PC-3 (cell line): Measurements from ENCODE around the gene PROCA1. TPM values are rescaled to one million over a fixed set of nuclear protein-coding genes. Genes with fewer than 3 reads are reported as not detected.

Source experiments
- ATAC-seq: fragments of 200-7000 bp; cut with Tn5 transposase; 2 replicates; pipeline ENCODE4 v1.9.1; 2020; ENCODE audit warnings: mild to moderate bottlenecking, moderate library complexity
- BruUV-seq: library from RNA; stranded (reverse); fragments of 400-500 nt; replicated peaks from 2 replicates; lab custom pipeline; 2021; lab: Mats Ljungman, UMichigan
- CTCF ChIA-PET: fragments of 300-600 bp; sonication (Branson Sonifier 250); formaldehyde crosslinking; loops from one replicate; lab custom pipeline; 2022; ENCODE audit warnings: antibody characterized with exemption; lab: Charles Lee
- POLR2A ChIA-PET: fragments of 300-600 bp; sonication (Branson Sonifier 250); formaldehyde crosslinking; loops from one replicate; lab custom pipeline; 2022; ENCODE audit warnings: antibody characterized with exemption; ENCODE audit not compliant: unreplicated experiment; lab: Charles Lee
- DNase-seq: peaks from one replicate; pipeline ENCODE4 v3.0.0-alpha.2; 2015
- H2AFZ ChIP-seq: fragments of 300-600 bp; sonication (generic); 2 replicates; pipeline ENCODE4 v1.6.0; 2016; ENCODE audit warnings: antibody characterized with exemption, low read length
- H3F3A ChIP-seq: fragments of 300-600 bp; sonication (generic); one replicate; pipeline ENCODE4 v1.6.0; 2017; ENCODE audit warnings: antibody characterized with exemption, low read length, control low read depth, mild to moderate bottlenecking; ENCODE audit not compliant: unreplicated experiment
- H3K27ac ChIP-seq: fragments of 300-600 bp; sonication (generic); 2 replicates; pipeline ENCODE4 v1.5.1; 2016; ENCODE audit warnings: mild to moderate bottlenecking, low read length
- H3K27me3 ChIP-seq: fragments of 300-600 bp; sonication (generic); 2 replicates; pipeline ENCODE4 v1.6.1; 2016; ENCODE audit warnings: low read length, mixed read lengths
- H3K36me3 ChIP-seq: fragments of 300-600 bp; sonication (generic); 2 replicates; pipeline ENCODE4 v1.6.1; 2016; ENCODE audit warnings: low read depth, mixed run types, low read length, mixed read lengths
- H3K4me1 ChIP-seq: fragments of 300-600 bp; sonication (generic); 2 replicates; pipeline ENCODE4 v1.5.1; 2016; ENCODE audit warnings: low read length; ENCODE audit not compliant: insufficient read depth
- H3K4me2 ChIP-seq: fragments of 300-600 bp; sonication (generic); 2 replicates; pipeline ENCODE4 v1.6.0; 2016; ENCODE audit warnings: low read length
- H3K4me3 ChIP-seq: fragments of 300-600 bp; sonication (generic); 2 replicates; pipeline ENCODE4 v1.5.1; 2016; ENCODE audit warnings: mild to moderate bottlenecking, low read length, mixed read lengths
- H3K79me2 ChIP-seq: fragments of 300-600 bp; sonication (generic); 2 replicates; pipeline ENCODE4 v1.6.1; 2017; ENCODE audit warnings: low read length, mixed read lengths
- H3K9ac ChIP-seq: fragments of 300-600 bp; sonication (generic); 2 replicates; pipeline ENCODE4 v1.6.0; 2016; ENCODE audit warnings: mild to moderate bottlenecking, low read length
- H3K9me2 ChIP-seq: fragments of 300-600 bp; sonication (generic); replicated peaks from 2 replicates; pipeline ENCODE4 v1.6.1; 2016; ENCODE audit warnings: mixed run types, low read length, mixed read lengths
- H3K9me3 ChIP-seq: fragments of 300-600 bp; sonication (generic); 2 replicates; pipeline ENCODE4 v1.6.1; 2016; ENCODE audit warnings: low read length, mixed read lengths
- H4K20me1 ChIP-seq: fragments of 300-600 bp; sonication (generic); 2 replicates; pipeline ENCODE4 v1.6.1; 2016; ENCODE audit warnings: low read length, mixed read lengths
- EZH2 ChIP-seq: fragments of 300-600 bp; sonication (generic); IDR thresholded peaks from one replicate; pipeline ENCODE4 v1.6.1; 2017; ENCODE audit warnings: antibody characterized with exemption, mild to moderate bottlenecking, low read length; ENCODE audit not compliant: unreplicated experiment
- EZH2phosphoT487 ChIP-seq: fragments of 300-600 bp; sonication (generic); IDR thresholded peaks from 2 replicates; pipeline ENCODE4 v1.6.1; 2018; ENCODE audit warnings: mild to moderate bottlenecking, antibody characterized with exemption, low read length, borderline replicate concordance
- intact Hi-C: fragments of 100-400 bp; cut with micrococcal nuclease; formaldehyde crosslinking; loops from 2 replicates; pipeline ENCODE4 v1.9.0; 2023
- total RNA-seq: library from RNA; depleted of rRNA; stranded (reverse); fragments of >200 nt; gene quantifications from 2 replicates; pipeline ENCODE4 v1.2.3, GENCODE V29; 2014
- TF ChIP-seq, protein P1 (sequence below): fragments of 300-600 bp; sonication (generic); conservative IDR thresholded peaks from 2 replicates; pipeline ENCODE4 v1.5.1; 2017; ENCODE audit warnings: antibody characterized with exemption, low read depth, mild to moderate bottlenecking, low read length

The PROCA1 gene
- total RNA-seq, 1 experiment from 2014 or later, result 1.9 TPM

DNA sequence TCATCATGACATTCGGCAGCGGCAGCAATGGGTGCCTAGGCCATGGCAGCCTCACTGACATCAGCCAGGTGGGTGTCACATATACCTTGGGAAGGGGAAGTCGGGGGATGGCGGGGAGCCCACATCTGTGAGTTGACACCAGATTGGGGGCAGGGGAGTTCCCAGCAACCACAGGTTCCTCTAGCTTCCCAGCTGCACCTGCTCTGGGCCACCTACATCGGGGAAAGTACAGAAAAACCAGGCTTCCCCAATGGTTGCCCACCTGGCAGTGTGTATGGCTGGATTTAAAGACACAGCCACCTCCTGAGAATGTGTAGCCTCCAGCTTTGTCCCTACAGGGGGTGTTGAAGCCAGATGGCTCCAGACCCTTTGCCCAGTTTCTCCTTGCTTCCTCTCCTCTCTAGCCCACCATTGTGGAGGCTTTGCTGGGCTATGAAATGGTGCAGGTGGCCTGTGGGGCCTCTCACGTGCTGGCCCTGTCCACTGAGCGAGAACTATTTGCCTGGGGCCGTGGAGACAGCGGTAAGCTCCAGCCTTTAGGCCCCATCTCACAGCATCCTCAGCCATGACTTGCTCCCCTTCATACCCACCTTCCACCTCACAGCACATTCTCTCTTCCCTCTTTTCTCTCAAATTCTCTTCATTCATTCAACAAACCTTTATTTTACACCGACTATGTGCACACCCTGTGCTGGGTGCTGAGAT lies 27.1 kb upstream of the PROCA1 start:
- Histone ChIP-seq H3K4me3 (no peak overlapping the region), H3K9me3 (no peaks in the 10 kb centered on the region), H3K9me2 (no peaks in the 10 kb centered on the region), H2AFZ (no peak overlapping the region), H3K79me2 (no peaks in the 10 kb centered on the region), H3F3A (no peaks in the 10 kb centered on the region), H3K4me2 (no peak overlapping the region), H3K27me3 (no peaks in the 10 kb centered on the region), H3K4me1 (peaks cover 12% of the 10 kb centered on the region; the same call in 1 of the 2 replicates), H4K20me1 (no peaks in the 10 kb centered on the region), H3K27ac (no peak overlapping the region), H3K9ac (no peak overlapping the region), H3K36me3 (no peaks in the 10 kb centered on the region)
- ATAC-seq (no peak), DNase-seq (no peak)
- no peak for TF ChIP-seq EZH2
- no peak for TF ChIP-seq EZH2phosphoT487
- TF ChIP-seq, protein P1, sequence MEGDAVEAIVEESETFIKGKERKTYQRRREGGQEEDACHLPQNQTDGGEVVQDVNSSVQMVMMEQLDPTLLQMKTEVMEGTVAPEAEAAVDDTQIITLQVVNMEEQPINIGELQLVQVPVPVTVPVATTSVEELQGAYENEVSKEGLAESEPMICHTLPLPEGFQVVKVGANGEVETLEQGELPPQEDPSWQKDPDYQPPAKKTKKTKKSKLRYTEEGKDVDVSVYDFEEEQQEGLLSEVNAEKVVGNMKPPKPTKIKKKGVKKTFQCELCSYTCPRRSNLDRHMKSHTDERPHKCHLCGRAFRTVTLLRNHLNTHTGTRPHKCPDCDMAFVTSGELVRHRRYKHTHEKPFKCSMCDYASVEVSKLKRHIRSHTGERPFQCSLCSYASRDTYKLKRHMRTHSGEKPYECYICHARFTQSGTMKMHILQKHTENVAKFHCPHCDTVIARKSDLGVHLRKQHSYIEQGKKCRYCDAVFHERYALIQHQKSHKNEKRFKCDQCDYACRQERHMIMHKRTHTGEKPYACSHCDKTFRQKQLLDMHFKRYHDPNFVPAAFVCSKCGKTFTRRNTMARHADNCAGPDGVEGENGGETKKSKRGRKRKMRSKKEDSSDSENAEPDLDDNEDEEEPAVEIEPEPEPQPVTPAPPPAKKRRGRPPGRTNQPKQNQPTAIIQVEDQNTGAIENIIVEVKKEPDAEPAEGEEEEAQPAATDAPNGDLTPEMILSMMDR, result no peak
- CTCF ChIA-PET, result no interaction called here
- POLR2A ChIA-PET, result no interaction called here
- intact Hi-C loops, result no loop called here
- BruUV-seq, result no TSS peak

- H3K4me2 ChIP-seq, result no peak overlapping the region
- POLR2A ChIA-PET, result no interaction called here
- DNase-seq, result no peak
- no peak for TF ChIP-seq EZH2
- TF ChIP-seq, protein P1, result no peak
- TF ChIP-seq EZH2phosphoT487, result no peak
- no peaks in the 10 kb centered on the region for H4K20me1 ChIP-seq
- H3K9ac ChIP-seq, result no peak overlapping the region
- ATAC-seq, result no peak
- peaks cover 12% of the 10 kb centered on the region; the same call in 1 of the 2 replicates for H3K4me1 ChIP-seq
- H3K27me3 ChIP-seq, result no peaks in the 10 kb centered on the region
- no peaks in the 10 kb centered on the region for H3F3A ChIP-seq
- intact Hi-C loops, result no loop called here
- H2AFZ ChIP-seq, result no peak overlapping the region
- CTCF ChIA-PET, result no interaction called here
- H3K9me3 ChIP-seq, result no peaks in the 10 kb centered on the region
- H3K36me3 ChIP-seq, result no peaks in the 10 kb centered on the region
- no peak overlapping the region for H3K4me3 ChIP-seq
- no peaks in the 10 kb centered on the region for H3K9me2 ChIP-seq
- H3K27ac ChIP-seq, result no peak overlapping the region
- no peaks in the 10 kb centered on the region for H3K79me2 ChIP-seq
- BruUV-seq, result no TSS peak
Observed at GRCh38 chr17:28737770-28738679, 26.3 kb upstream of the PROCA1 start.
